Activated CD4-positive, alpha-beta memory T cell treated with anti-CD3 and anti-CD28 coated beads for 36 hours (primary cell): Measurements from ENCODE around the gene ATG2B. TPM values are rescaled to one million over a fixed set of nuclear protein-coding genes. Genes with fewer than 3 reads are reported as not detected.
"Not testable (repeated sequence)": the region's sequence is repeated elsewhere in the genome, so short reads cannot be mapped to it uniquely, and the experiment has no call there.

ENCODE experiments used
- CTCF ChIA-PET: fragments of 350-600 bp; sonication (Branson Sonifier 250); formaldehyde crosslinking; loops from one replicate; lab custom pipeline; 2021; ENCODE audit warnings: antibody characterized with exemption, inconsistent platforms; lab: Charles Lee
- POLR2A ChIA-PET: fragments of 350-600 bp; sonication (Branson Sonifier 250); formaldehyde crosslinking; loops from one replicate; lab custom pipeline; 2021; ENCODE audit warnings: antibody characterized with exemption; lab: Charles Lee
- DNase-seq: peaks from one replicate; pipeline ENCODE4 v3.0.0-alpha.2; 2020
- H3K27ac Mint-ChIP-seq: one replicate; pipeline ENCODE4 v1.8.0; 2021; ENCODE audit warnings: mixed read lengths
- H3K27me3 Mint-ChIP-seq: one replicate; pipeline ENCODE4 v1.8.0; 2021; ENCODE audit warnings: mixed read lengths
- H3K36me3 Mint-ChIP-seq: one replicate; pipeline ENCODE4 v1.8.0; 2021; ENCODE audit warnings: mixed read lengths
- H3K4me1 Mint-ChIP-seq: one replicate; pipeline ENCODE4 v1.8.0; 2021; ENCODE audit warnings: low read depth, mixed read lengths
- H3K4me3 Mint-ChIP-seq: one replicate; pipeline ENCODE4 v1.8.0; 2021; ENCODE audit warnings: mild to moderate bottlenecking, mixed read lengths
- H3K9me3 Mint-ChIP-seq: one replicate; pipeline ENCODE4 v1.8.0; 2021; ENCODE audit warnings: mixed read lengths
- intact Hi-C: fragments of 100-400 bp; cut with micrococcal nuclease; formaldehyde crosslinking; loops from one replicate; pipeline ENCODE4 v1.15.1; 2023
- total RNA-seq, 2 experiments: library from RNA; stranded (reverse); gene quantifications; one replicate each; pipeline ENCODE4 v1.2.3, GENCODE V29; 2021

Gene ATG2B
- total RNA-seq, 2 experiments from 2014 or later = 12.0 to 12.8 TPM

GRCh38 chr14:96364962-96365361 lies 1.8 kb upstream of the ATG2B start:
- Mint-ChIP-seq H3K36me3 (peaks cover 5% of the 10 kb centered on the region), H3K4me3 (peak overlapping the region; percentile 83), H3K27ac (peak overlapping the region; percentile 54), H3K9me3 (no peaks in the 10 kb centered on the region), H3K4me1 (peaks cover 46% of the 10 kb centered on the region), H3K27me3 (no peaks in the 10 kb centered on the region)
- intact Hi-C loops = loop anchor here (5.0 kb wide), 1 partner anchor 833 kb away; no protein-coding TSS in a partner anchor
- DNase-seq = no peak
- ChIA-PET POLR2A (no interaction called here), CTCF (no interaction called here)

GRCh38 chr14:96363751-96364336 lies 703 bp upstream of the ATG2B start:
- intact Hi-C loops = loop anchor here (1.0 to 5.0 kb wide), 4 partner anchors 27 to 832 kb away; partner anchors contain the start of genes PAPOLA and VRK1
- H3K4me3 Mint-ChIP-seq = peak overlapping the region; percentile 83
- peak overlapping the region; percentile 56 for H3K27ac Mint-ChIP-seq
- H3K9me3 Mint-ChIP-seq = no peaks in the 10 kb centered on the region
- no peaks in the 10 kb centered on the region for H3K27me3 Mint-ChIP-seq
- peak; percentile 49 for DNase-seq
- H3K4me1 Mint-ChIP-seq = peaks cover 52% of the 10 kb centered on the region
- peaks cover 5% of the 10 kb centered on the region for H3K36me3 Mint-ChIP-seq
- CTCF ChIA-PET = no interaction called here
- POLR2A ChIA-PET = interaction anchor here (1.1 kb wide), 1 partner anchor 9 kb away, joined by 3 read pairs; no protein-coding TSS in a partner anchor

GRCh38 chr14:96362071-96362964 lies 823 bp downstream of the ATG2B start:
- DNase-seq = peak; percentile 71
- H3K9me3 Mint-ChIP-seq = no peaks in the 10 kb centered on the region
- intact Hi-C loops = loop anchor here (1.0 to 5.0 kb wide), 3 partner anchors 62 to 830 kb away; partner anchors contain the start of gene VRK1
- H3K27me3 Mint-ChIP-seq = no peaks in the 10 kb centered on the region
- peak overlapping the region; percentile 81 for H3K4me3 Mint-ChIP-seq
- peaks cover 51% of the 10 kb centered on the region for H3K4me1 Mint-ChIP-seq
- H3K36me3 Mint-ChIP-seq = peaks cover 2% of the 10 kb centered on the region
- ChIA-PET CTCF (no interaction called here), POLR2A (no interaction called here)
- H3K27ac Mint-ChIP-seq = peak overlapping the region; percentile 83

GRCh38 chr14:96359959-96360358 lies 3.2 kb downstream of the ATG2B start:
- ChIA-PET POLR2A (no interaction called here), CTCF (no interaction called here)
- Mint-ChIP-seq H3K27me3 (no peaks in the 10 kb centered on the region), H3K36me3 (peaks cover 4% of the 10 kb centered on the region), H3K9me3 (no peaks in the 10 kb centered on the region), H3K4me1 (peaks cover 48% of the 10 kb centered on the region), H3K27ac (no peak overlapping the region), H3K4me3 (no peak overlapping the region)
- no peak for DNase-seq
- intact Hi-C loops = loop anchor here (5.0 kb wide), 1 partner anchor 828 kb away; no protein-coding TSS in a partner anchor

- no peak for DNase-seq
- Mint-ChIP-seq H3K4me3 (no peak overlapping the region), H3K27me3 (no peaks in the 10 kb centered on the region), H3K27ac (no peak overlapping the region), H3K9me3 (no peaks in the 10 kb centered on the region), H3K36me3 (peaks cover 9% of the 10 kb centered on the region), H3K4me1 (peaks cover 38% of the 10 kb centered on the region)
- ChIA-PET POLR2A (no interaction called here), CTCF (no interaction called here)
- intact Hi-C loops = no loop called here
These were observed 5.9 kb downstream of the ATG2B start for GRCh38 chr14:96357216-96357615.

- Mint-ChIP-seq H3K4me1 (peaks cover 21% of the 10 kb centered on the region), H3K9me3 (no peaks in the 10 kb centered on the region), H3K27ac (no peak overlapping the region), H3K4me3 (no peak overlapping the region), H3K27me3 (no peaks in the 10 kb centered on the region), H3K36me3 (peaks cover 9% of the 10 kb centered on the region)
- POLR2A ChIA-PET = no interaction called here
- DNase-seq = no peak
- intact Hi-C loops = no loop called here
- CTCF ChIA-PET = interaction anchor here (0.9 kb wide), 1 partner anchor 70 kb away, joined by 3 read pairs; no protein-coding TSS in a partner anchor
These were observed 8.9 kb downstream of the ATG2B start for GRCh38 chr14:96354246-96354645.

GRCh38 chr14:96352708-96353107 lies 10.4 kb downstream of the ATG2B start:
- DNase-seq = no peak
- no peaks in the 10 kb centered on the region for H3K27me3 Mint-ChIP-seq
- ChIA-PET CTCF (no interaction called here), POLR2A (no interaction called here)
- intact Hi-C loops = no loop called here
- peaks cover 9% of the 10 kb centered on the region for H3K36me3 Mint-ChIP-seq
- H3K27ac Mint-ChIP-seq = no peak overlapping the region
- no peaks in the 10 kb centered on the region for H3K9me3 Mint-ChIP-seq
- peaks cover 23% of the 10 kb centered on the region for H3K4me1 Mint-ChIP-seq
- H3K4me3 Mint-ChIP-seq = no peak overlapping the region

- no peak for DNase-seq
- Mint-ChIP-seq H3K4me1 (peaks cover 20% of the 10 kb centered on the region), H3K27me3 (no peaks in the 10 kb centered on the region), H3K4me3 (no peak overlapping the region), H3K27ac (no peak overlapping the region), H3K36me3 (peaks cover 9% of the 10 kb centered on the region), H3K9me3 (no peaks in the 10 kb centered on the region)
- CTCF ChIA-PET = no interaction called here
- intact Hi-C loops = no loop called here
- POLR2A ChIA-PET = no interaction called here
These were observed 11.2 kb downstream of the ATG2B start for GRCh38 chr14:96351986-96352385.

- Mint-ChIP-seq H3K36me3 (peaks cover 2% of the 10 kb centered on the region), H3K27me3 (no peaks in the 10 kb centered on the region), H3K4me1 (peaks cover 16% of the 10 kb centered on the region), H3K4me3 (no peak overlapping the region), H3K27ac (peak overlapping the region; percentile 6), H3K9me3 (no peaks in the 10 kb centered on the region)
- ChIA-PET CTCF (no interaction called here), POLR2A (no interaction called here)
- intact Hi-C loops = no loop called here
- no peak for DNase-seq
These were observed 13.7 kb downstream of the ATG2B start for GRCh38 chr14:96349286-96350075.

GRCh38 chr14:96347957-96348356 lies 15.2 kb downstream of the ATG2B start:
- intact Hi-C loops, H3K36me3 Mint-ChIP-seq, POLR2A ChIA-PET, H3K4me3 Mint-ChIP-seq, H3K27me3 Mint-ChIP-seq, H3K27ac Mint-ChIP-seq, H3K9me3 Mint-ChIP-seq, DNase-seq: not testable (repeated sequence)
- H3K4me1 Mint-ChIP-seq = peaks cover 16% of the 10 kb centered on the region
- CTCF ChIA-PET = interaction anchor here (0.7 kb wide), 1 partner anchor 29 kb away, joined by 4 read pairs; no protein-coding TSS in a partner anchor

- no peaks in the 10 kb centered on the region for H3K9me3 Mint-ChIP-seq
- no peaks in the 10 kb centered on the region for H3K27me3 Mint-ChIP-seq
- H3K36me3 Mint-ChIP-seq = peaks cover 1% of the 10 kb centered on the region
- ChIA-PET POLR2A (no interaction called here), CTCF (no interaction called here)
- no peak overlapping the region for H3K4me3 Mint-ChIP-seq
- intact Hi-C loops = no loop called here
- H3K27ac Mint-ChIP-seq = no peak overlapping the region
- DNase-seq = no peak
- peaks cover 16% of the 10 kb centered on the region for H3K4me1 Mint-ChIP-seq
These were observed 17.5 kb downstream of the ATG2B start for GRCh38 chr14:96345669-96346068.

GRCh38 chr14:96341323-96341722 lies 21.8 kb downstream of the ATG2B start:
- ChIA-PET CTCF (no interaction called here), POLR2A (no interaction called here)
- H3K9me3 Mint-ChIP-seq = no peaks in the 10 kb centered on the region
- H3K27me3 Mint-ChIP-seq = no peaks in the 10 kb centered on the region
- H3K27ac Mint-ChIP-seq = no peak overlapping the region
- H3K4me3 Mint-ChIP-seq = no peak overlapping the region
- intact Hi-C loops = no loop called here
- no peak for DNase-seq
- H3K4me1 Mint-ChIP-seq = no peaks in the 10 kb centered on the region
- H3K36me3 Mint-ChIP-seq = peaks cover 12% of the 10 kb centered on the region
